Renal cortical epithelial cell (primary cell): Measurements from ENCODE around the gene TYROBP. TPM values are rescaled to one million over a fixed set of nuclear protein-coding genes. Genes with fewer than 3 reads are reported as not detected.
A peak's percentile ranks its signal among the peaks of the same experiment; 100 is the strongest.
"Not testable (repeated sequence)": the region's sequence is repeated elsewhere in the genome, so short reads cannot be mapped to it uniquely, and the experiment has no call there.

ENCODE experiments used
- DNase-seq: peaks from one replicate; pipeline ENCODE4 v3.0.0-alpha.2; 2011; ENCODE audit warnings: low read depth
- total RNA-seq: library from RNA; depleted of rRNA; stranded (reverse); fragments of >200 nt; gene quantifications from 2 replicates; pipeline ENCODE4 v1.2.3, GENCODE V29; 2014

TYROBP gene
- total RNA-seq, 1 donor from 2014 or later: not detected

- DNase-seq: no peak
These were observed 23.7 kb upstream of the TYROBP start for GRCh38 chr19:35931874-35932202.

- DNase-seq: peak; percentile 97
These were observed 23.2 kb upstream of the TYROBP start for GRCh38 chr19:35931161-35931873.

GRCh38 chr19:35929876-35930275 is 21.8 kb upstream of the TYROBP start:
- DNase-seq: no peak

DNA sequence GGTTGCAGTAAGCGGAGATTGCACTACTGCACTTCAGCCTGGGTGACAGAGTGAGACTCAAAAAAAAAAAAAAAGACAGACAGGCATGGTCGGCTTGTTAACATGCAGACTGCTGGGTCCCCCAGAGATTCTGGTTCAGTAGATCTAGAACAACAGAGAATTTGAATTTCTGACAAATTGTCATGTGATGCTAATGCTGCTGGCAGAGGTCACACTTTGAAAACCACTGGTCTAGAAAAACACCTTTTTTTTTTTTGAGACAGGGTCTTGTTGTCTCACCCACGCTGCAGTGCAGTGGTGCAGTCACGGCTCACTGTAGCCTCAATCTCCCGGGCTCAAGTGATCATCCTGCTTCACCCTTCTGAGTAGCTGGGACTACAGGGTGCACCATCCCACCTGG is 20.4 kb upstream of the TYROBP start:
- DNase-seq: peak; percentile 34

DNA sequence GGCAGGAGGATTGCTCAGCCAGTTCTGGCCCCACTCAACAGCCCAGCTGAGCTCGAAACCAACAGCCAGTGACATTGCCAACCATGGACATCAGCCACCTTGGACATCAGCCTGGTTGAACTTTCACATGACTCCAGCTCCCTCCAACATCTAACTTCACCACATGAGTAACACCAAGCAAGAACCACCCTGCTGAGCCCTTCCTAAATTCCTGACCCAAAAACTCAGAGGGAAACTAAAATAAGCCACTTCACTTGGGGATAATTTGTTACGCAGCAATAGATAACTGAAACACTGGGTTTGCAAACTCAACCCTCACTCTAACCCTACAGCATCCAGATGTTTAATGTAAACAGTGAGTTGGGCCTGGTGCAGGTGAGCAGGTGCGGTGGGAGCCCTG is 17.4 kb upstream of the TYROBP start:
- DNase-seq: no peak

- no peak for DNase-seq
These were observed 12.9 kb upstream of the TYROBP start for GRCh38 chr19:35921012-35921411.

- DNase-seq: no peak
These were observed 11.2 kb upstream of the TYROBP start for GRCh38 chr19:35919306-35919705.

- no peak for DNase-seq
These were observed 7.3 kb upstream of the TYROBP start for GRCh38 chr19:35915443-35915842.

DNA sequence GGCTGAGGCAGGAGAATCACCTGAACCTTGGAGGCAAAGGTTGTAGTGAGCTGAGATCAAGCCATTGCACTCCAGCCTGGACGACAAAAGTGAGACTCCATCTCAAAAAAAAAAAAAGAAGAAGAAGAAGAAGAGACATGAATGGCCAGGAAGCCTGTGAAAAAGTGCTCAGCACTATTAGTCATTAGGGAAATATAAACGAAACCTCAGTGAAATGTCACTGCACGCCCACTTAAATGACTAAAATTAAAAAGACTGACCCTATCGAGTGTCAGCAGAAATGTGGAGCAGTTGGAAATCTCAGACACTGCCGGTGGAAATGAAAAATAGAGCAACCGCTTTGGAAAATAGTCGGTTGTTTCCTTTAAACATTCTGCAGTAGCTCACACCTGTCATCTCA is 5.5 kb upstream of the TYROBP start:
- no peak for DNase-seq

DNA sequence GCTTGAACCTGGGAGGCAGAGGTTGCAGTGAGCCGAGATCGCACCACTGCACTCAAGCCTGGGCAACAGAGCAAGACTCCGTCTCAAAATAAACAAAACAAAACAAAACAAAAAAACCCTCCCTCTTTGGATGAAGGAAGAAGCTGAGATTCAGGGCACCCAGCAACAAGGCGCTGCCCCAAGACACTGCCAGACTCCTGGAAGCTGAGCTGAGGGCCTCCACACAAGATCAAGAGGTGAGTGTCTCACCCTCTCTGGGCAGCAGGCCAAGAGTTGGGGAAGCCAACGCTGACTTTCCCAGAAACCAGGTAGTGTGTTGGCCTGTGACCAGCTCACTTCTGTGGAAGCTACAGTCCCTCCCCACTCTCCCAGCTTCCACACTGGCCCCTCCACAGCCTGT is 3.7 kb upstream of the TYROBP start:
- DNase-seq: peak; percentile 88

DNA sequence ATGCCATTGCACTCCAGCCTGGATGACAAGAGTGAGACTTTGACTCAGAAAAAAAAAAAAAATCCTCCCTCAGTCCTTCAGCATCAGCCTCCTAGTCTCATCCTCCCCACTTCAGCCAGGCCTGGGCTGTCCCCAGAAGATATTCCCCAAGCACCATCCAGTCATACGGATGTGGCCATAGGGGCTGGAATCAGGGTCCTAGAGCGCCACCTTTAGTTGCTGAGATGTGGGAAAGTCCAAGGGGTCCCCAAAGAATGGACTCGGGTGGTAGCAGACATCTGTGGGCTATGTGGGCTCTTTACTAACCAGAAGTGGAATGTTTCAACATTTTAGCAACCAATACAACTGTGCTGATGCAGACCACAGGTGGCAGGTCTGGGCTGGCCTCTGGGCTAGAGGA is 3.1 kb upstream of the TYROBP start:
- DNase-seq: no peak

GRCh38 chr19:35910355-35910754 is 2.3 kb upstream of the TYROBP start:
- not testable (repeated sequence) for DNase-seq

DNA sequence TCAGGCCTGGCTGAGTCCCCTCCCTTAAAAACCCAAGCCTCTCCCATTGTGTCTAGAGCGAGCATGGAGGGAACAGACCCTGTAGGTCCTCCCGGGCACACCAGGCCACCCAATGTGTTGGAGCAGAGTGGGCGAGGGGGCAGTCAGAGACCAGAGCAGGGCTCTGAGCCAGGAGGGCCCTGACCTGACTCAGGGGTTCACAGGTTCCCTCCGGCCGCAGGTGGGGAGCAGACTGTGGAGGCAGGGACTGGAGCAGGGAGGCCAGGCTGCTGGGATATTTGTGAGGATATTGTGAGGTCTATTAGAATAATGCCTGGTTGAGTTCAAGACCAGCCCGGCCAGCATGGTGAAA is 1.6 kb upstream of the TYROBP start:
- no peak for DNase-seq

DNA sequence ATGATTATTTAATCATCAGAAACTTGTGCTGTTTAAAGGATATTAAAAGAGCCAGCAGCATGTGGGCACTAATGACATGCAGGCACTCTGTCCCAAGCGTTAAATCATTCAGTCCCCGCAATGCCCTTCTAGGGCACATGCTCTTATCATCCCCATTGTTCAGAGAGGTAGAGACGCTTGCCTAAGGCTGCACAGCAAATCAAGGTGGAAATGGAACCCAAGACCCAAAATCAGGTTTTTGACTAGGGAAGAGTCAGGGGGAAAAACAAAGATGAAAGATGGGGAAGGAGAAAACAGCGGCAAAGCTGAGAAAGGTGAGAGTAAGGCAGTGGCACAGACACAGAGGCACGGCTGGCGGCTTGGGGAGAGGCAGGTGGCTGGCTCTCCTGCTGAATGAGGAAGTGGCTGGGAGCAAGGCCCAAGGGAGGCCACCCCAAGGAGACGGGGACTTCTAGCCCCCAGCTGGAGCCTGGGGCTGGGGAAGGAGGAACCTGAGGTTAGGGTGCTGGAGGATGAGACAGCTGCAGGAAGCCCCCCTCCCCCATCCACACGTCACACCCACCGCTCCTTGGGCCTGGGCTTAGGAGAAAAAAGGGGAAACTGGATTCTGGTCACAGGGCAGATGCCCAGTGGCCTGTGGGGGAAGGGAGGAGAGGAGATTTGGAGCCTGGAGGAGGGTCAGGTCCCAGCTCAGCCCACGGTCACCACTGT is 1.0 kb upstream of the TYROBP start:
- DNase-seq: no peak

GRCh38 chr19:35907377-35907745 is 734 bp downstream of the TYROBP start:
- DNase-seq: no peak

DNA sequence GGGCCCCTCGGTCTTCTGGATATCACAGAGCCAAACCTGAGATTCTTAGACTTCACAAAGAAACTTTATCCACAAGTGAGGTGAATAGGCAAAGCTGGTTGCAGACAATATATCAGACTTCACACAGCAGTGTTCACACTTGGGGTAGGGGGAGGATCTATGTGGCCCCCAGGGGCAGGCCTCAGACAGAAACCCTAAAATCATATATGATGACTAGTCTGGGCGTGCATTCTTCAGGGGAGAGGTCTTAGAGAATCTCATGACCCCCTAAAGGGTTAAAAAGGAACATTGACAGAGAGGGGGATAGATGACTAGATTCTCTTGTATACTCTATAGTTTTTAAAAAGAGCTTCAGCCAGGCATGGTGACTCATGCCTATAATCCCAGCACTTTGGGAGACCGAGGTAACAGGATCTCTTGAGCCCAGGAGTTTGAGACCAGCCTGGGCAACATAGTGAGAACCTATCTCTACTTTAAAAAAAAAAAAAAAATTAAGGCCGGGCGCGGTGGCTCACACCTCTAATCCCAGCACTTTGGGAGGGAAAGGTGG is 2.8 kb downstream of the TYROBP start:
- DNase-seq: no peak

DNA sequence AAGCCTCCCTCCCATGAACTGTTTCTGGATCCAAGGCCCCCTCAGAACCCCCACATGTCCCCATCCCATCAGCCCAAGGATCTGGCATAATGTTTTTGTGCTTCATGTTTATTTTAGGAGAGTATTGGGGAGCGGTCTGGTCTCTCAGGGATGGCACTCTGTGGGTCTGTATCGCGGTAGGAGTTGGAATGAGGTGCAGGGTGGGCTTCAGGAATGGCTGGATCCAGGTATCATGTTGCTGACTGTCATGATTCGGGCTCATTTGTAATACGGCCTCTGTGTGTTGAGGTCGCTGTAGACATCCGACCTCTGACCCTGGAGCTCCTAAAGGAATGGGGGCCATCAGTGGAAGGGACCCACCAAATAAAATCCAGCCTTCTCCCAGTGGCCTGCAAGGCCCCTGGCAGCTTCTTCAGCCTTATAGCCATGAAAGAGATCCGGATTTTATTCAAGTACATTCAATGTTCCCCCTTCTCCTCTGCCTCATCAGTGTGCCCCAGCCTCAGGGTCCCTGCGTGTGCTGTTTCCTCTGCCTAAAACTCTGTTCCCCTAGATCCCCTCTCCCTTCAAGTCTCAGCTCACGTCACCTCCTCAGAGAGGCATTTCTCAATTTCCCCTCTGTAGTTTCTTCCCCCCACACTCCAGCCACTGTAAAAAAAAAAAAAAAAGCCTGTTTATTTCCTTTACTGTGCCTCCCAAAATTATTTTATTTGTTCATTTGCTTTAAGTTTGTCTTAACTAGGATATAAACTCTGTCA is 3.6 kb downstream of the TYROBP start:
- no peak for DNase-seq

DNA sequence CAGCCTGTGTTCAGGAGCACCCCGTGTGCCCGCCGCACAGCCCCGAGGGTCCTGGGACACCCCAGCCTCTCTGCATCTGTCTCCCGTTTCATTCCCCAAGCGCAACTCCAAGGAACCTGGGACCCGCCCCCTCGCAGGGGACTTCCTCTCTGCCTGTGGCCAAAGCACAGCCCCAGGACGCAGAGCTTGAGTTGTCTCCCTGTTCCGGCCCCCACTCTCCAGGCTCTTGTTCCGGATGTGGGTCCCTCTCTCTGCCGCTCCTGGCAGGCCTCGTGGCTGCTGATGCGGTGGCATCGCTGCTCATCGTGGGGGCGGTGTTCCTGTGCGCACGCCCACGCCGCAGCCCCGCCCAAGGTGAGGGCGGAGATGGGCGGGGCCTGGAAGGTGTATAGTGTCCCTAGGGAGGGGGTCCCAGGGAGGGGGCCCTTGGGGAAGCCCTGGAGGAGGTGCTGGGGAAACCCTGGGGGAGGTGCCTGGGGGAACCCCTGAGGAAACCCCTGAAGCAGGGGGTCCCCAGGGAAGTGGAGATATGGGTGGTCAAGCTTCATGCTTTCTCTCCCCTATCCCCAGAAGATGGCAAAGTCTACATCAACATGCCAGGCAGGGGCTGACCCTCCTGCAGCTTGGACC is 4.4 kb downstream of the TYROBP start:
- DNase-seq: peak; percentile 46

DNA sequence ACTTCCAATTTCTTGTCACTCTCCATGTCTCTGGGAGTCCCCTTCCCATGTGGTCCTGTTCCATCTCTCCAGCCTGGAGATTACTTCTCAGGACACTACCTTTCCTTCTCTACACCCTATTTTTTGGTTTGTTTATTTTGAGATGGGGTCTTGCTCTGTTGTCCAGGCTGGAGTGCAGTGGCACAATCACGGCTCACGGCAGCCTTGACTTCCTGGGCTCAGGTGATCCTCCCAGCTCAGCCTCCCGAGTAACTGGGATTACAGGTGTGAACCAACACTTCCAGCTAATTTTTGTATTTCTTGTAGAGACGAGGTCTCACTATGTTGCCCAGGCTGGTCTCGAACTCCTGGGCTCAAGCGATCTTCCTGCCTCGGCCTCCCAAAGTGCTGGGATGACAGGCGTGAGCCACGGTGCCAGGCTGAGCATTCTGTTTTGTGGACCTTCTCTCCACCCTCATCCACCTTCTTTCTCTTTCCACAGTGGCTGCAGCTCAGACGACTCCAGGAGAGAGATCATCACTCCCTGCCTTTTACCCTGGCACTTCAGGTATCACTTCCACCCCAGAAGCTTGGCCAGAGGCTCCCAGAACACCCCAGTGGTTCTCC is 5.1 kb downstream of the TYROBP start:
- DNase-seq: no peak

DNA sequence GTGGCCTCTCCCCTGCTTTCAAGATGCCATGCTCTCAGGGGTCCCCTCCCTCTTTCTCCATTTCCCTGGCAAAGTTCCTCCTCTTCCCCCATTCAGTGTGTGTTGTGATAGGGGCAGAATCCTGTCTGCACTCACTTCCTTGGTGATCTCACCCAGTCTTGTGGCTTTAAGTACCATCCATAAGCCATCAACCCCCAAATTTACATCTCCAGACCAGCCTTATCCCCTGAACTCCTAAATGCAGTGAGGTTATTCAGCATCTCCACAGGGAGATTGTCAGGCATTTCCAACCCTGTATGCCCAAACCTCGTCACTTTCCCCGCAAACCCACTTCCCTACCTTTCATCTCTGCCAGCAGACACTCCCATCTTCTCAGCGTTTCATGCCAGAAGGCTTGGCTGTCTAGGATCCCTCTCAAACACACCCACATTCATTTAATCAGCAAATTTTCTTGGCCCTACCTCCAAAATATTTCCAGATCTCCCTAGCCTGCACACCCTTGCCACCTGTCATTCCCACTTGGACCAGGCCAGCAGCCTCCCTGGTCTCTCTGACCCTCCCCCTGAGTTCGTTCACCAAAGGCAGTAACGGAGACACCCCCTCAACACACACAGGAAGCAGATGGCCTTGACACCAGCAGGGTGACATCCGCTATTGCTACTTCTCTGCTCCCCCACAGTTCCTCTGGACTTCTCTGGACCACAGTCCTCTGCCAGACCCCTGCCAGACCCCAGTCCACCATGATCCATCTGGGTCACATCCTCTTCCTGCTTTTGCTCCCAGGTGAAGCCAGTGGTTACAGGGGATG is 6.0 kb downstream of the TYROBP start, which contains the start of gene HCST:
Gene HCST (plus strand): TSS at position 676 of the 808 bp plus-strand sequence. CDS start 65 bp downstream, at position 741.
- DNase-seq: no peak
